ENCODE data around the gene PTTG1.

PTTG1 gene

GRCh38 chr5:160452795-160453194, 31.1 kb downstream of the PTTG1 start:
- ATAC-seq (ENCODE audit: insufficient read depth, low read depth): no peak
- H3K4me2 ChIP-seq (ENCODE audit: insufficient read depth, low read length): no peak overlapping the region
- H3K27ac ChIP-seq (ENCODE audit: low read length): no peak overlapping the region
- DNase-seq: no peak
- no peaks in the 10 kb centered on the region for H3K27me3 ChIP-seq (ENCODE audit: insufficient read depth, low read length, poor library complexity)
- TF ChIP-seq EZH2 (IDR thresholded peaks at IDR 0.05; ENCODE audit: borderline replicate concordance, low read depth, low read length, severe bottlenecking): no peak
- TF ChIP-seq, protein P1, sequence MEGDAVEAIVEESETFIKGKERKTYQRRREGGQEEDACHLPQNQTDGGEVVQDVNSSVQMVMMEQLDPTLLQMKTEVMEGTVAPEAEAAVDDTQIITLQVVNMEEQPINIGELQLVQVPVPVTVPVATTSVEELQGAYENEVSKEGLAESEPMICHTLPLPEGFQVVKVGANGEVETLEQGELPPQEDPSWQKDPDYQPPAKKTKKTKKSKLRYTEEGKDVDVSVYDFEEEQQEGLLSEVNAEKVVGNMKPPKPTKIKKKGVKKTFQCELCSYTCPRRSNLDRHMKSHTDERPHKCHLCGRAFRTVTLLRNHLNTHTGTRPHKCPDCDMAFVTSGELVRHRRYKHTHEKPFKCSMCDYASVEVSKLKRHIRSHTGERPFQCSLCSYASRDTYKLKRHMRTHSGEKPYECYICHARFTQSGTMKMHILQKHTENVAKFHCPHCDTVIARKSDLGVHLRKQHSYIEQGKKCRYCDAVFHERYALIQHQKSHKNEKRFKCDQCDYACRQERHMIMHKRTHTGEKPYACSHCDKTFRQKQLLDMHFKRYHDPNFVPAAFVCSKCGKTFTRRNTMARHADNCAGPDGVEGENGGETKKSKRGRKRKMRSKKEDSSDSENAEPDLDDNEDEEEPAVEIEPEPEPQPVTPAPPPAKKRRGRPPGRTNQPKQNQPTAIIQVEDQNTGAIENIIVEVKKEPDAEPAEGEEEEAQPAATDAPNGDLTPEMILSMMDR (IDR thresholded peaks at IDR 0.05; ENCODE audit: borderline replicate concordance, extremely low read depth, low read length, poor library complexity, severe bottlenecking): no peak
- H3K36me3 ChIP-seq (ENCODE audit: insufficient read depth, low read length): no peaks in the 10 kb centered on the region
- H3K4me1 ChIP-seq (ENCODE audit: insufficient read depth, low read length): no peaks in the 10 kb centered on the region
- no peak overlapping the region for H3K9ac ChIP-seq (ENCODE audit: low read depth, low read length)
- no peaks in the 10 kb centered on the region for H4K20me1 ChIP-seq (ENCODE audit: insufficient read depth, low read length)
- no peak overlapping the region for H3K4me3 ChIP-seq (ENCODE audit: low read depth in 1 of 2, low read length in 2 of 2)
- H3K9me3 ChIP-seq (ENCODE audit: insufficient read depth, low read length, severe bottlenecking): no peaks in the 10 kb centered on the region
- H2AFZ ChIP-seq (ENCODE audit: low read depth, low read length): no peak overlapping the region; the same call in 1 of the 2 replicates
- no peaks in the 10 kb centered on the region for H3K79me2 ChIP-seq (ENCODE audit: insufficient read depth, low read length)

GRCh38 chr5:160453751-160454150, 32.1 kb downstream of the PTTG1 start:
- Histone ChIP-seq H3K9ac (ENCODE audit: low read depth, low read length) (no peak overlapping the region), H3K4me2 (ENCODE audit: insufficient read depth, low read length) (no peak overlapping the region), H3K9me3 (ENCODE audit: insufficient read depth, low read length, severe bottlenecking) (no peaks in the 10 kb centered on the region), H4K20me1 (ENCODE audit: insufficient read depth, low read length) (no peaks in the 10 kb centered on the region), H3K79me2 (ENCODE audit: insufficient read depth, low read length) (no peaks in the 10 kb centered on the region), H2AFZ (ENCODE audit: low read depth, low read length) (no peak overlapping the region), H3K27me3 (ENCODE audit: insufficient read depth, low read length, poor library complexity) (no peaks in the 10 kb centered on the region), H3K4me1 (ENCODE audit: insufficient read depth, low read length) (no peaks in the 10 kb centered on the region), H3K36me3 (ENCODE audit: insufficient read depth, low read length) (no peaks in the 10 kb centered on the region), H3K27ac (ENCODE audit: low read length) (no peak overlapping the region), H3K4me3 (ENCODE audit: low read depth in 1 of 2, low read length in 2 of 2) (no peak overlapping the region)
- TF ChIP-seq, protein P1 (IDR thresholded peaks at IDR 0.05; ENCODE audit: borderline replicate concordance, extremely low read depth, low read length, poor library complexity, severe bottlenecking): no peak
- TF ChIP-seq EZH2 (IDR thresholded peaks at IDR 0.05; ENCODE audit: borderline replicate concordance, low read depth, low read length, severe bottlenecking): no peak
- no peak for DNase-seq
- no peak for ATAC-seq (ENCODE audit: insufficient read depth, low read depth)

DNA sequence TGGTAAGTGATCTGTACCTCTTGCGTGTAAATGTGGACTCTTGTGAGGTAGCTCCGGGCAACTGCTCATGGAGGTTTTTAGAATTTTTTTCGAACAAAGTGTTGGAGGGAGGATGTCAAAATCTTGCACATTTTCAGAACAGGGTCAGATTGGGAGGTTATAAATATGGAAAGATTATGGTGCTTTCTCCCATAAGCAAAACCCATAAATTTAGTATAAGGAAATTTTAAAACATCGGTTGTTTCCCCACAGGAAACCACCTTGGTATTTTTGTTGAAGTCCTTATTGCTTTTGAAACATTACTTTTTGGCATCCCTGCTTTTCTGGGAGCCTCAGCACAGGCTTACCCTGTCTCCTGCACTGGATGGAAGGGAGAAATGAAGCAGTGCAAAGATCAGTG, 33.9 kb downstream of the PTTG1 start:
- DNase-seq: no peak
- TF ChIP-seq EZH2 (IDR thresholded peaks at IDR 0.05; ENCODE audit: borderline replicate concordance, low read depth, low read length, severe bottlenecking): no peak
- TF ChIP-seq, protein P1 (IDR thresholded peaks at IDR 0.05; ENCODE audit: borderline replicate concordance, extremely low read depth, low read length, poor library complexity, severe bottlenecking): no peak
- H3K9ac ChIP-seq (ENCODE audit: low read depth, low read length): no peak overlapping the region
- H3K27ac ChIP-seq (ENCODE audit: low read length): no peak overlapping the region
- no peaks in the 10 kb centered on the region for H3K79me2 ChIP-seq (ENCODE audit: insufficient read depth, low read length)
- H3K36me3 ChIP-seq (ENCODE audit: insufficient read depth, low read length): no peaks in the 10 kb centered on the region
- no peaks in the 10 kb centered on the region for H4K20me1 ChIP-seq (ENCODE audit: insufficient read depth, low read length)
- no peaks in the 10 kb centered on the region for H3K4me1 ChIP-seq (ENCODE audit: insufficient read depth, low read length)
- H3K4me3 ChIP-seq (ENCODE audit: low read depth in 1 of 2, low read length in 2 of 2): no peak overlapping the region
- no peak for ATAC-seq (ENCODE audit: insufficient read depth, low read depth)
- H2AFZ ChIP-seq (ENCODE audit: low read depth, low read length): no peak overlapping the region
- no peaks in the 10 kb centered on the region for H3K9me3 ChIP-seq (ENCODE audit: insufficient read depth, low read length, severe bottlenecking)
- no peak overlapping the region for H3K4me2 ChIP-seq (ENCODE audit: insufficient read depth, low read length)
- no peaks in the 10 kb centered on the region for H3K27me3 ChIP-seq (ENCODE audit: insufficient read depth, low read length, poor library complexity)

All from DND-41 (cell line).